Nephron (organoid): ENCODE measurements around the gene GDI2.
"Not testable (repeated sequence)": the region's sequence is repeated elsewhere in the genome, so short reads cannot be mapped to it uniquely, and the experiment has no call there.

Experiments
- H3K27ac Mint-ChIP-seq, 3 experiments: 2 replicates each; pipeline ENCODE4 v1.8.0; 2020; ENCODE audit warnings: mixed read lengths in 3 of 3, mild to moderate bottlenecking in 2 of 3, moderate library complexity in 1 of 3
- H3K27me3 Mint-ChIP-seq: 2 replicates; pipeline ENCODE4 v1.8.0; 2021; ENCODE audit warnings: low read depth, mild to moderate bottlenecking, moderate library complexity, mixed read lengths
- H3K36me3 Mint-ChIP-seq: 2 replicates; pipeline ENCODE4 v1.8.0; 2020; ENCODE audit warnings: low read depth, mixed read lengths
- H3K4me1 Mint-ChIP-seq: 2 replicates; pipeline ENCODE4 v1.8.0; 2020; ENCODE audit warnings: mixed read lengths
- H3K4me3 Mint-ChIP-seq, 3 experiments: 2 replicates each; pipeline ENCODE4 v1.8.0; 2020; ENCODE audit warnings: mild to moderate bottlenecking in 3 of 3, mixed read lengths in 3 of 3, moderate library complexity in 2 of 3
- H3K9me3 Mint-ChIP-seq: 2 replicates; pipeline ENCODE4 v1.8.0; 2020; ENCODE audit warnings: mixed read lengths
- CTCF ChIP-seq, 3 experiments: fragments of 200-600 bp; sonication (generic); IDR thresholded peaks; one replicate each; pipeline ENCODE4 v1.5.0; 2021; ENCODE audit warnings: antibody characterized with exemption in 3 of 3; ENCODE audit not compliant: unreplicated experiment in 3 of 3

GDI2 gene

GRCh38 chr10:5841965-5842364 lies 28.7 kb upstream of the GDI2 start:
- Mint-ChIP-seq H3K27ac (peak overlapping the region in 1 of 3 experiments; percentile 20), H3K9me3 (no peaks in the 10 kb centered on the region), H3K4me3 (no peak overlapping the region), H3K4me1 (peaks cover 13% of the 10 kb centered on the region), H3K36me3 (no peaks in the 10 kb centered on the region), H3K27me3 (peaks cover 27% of the 10 kb centered on the region)
- no peak for TF ChIP-seq CTCF (IDR thresholded peaks at IDR 0.05; ENCODE audit: unreplicated experiment in 3 of 3)

GRCh38 chr10:5840314-5841307 lies 27.4 kb upstream of the GDI2 start:
- Mint-ChIP-seq H3K4me3 (no peak overlapping the region), H3K9me3 (no peaks in the 10 kb centered on the region), H3K27me3 (peaks cover 31% of the 10 kb centered on the region), H3K27ac (peak overlapping the region in 1 of 3 experiments; percentile 59), H3K4me1 (peaks cover 13% of the 10 kb centered on the region), H3K36me3 (no peaks in the 10 kb centered on the region)
- TF ChIP-seq CTCF (IDR thresholded peaks at IDR 0.05; ENCODE audit: unreplicated experiment in 3 of 3): no peak

GRCh38 chr10:5836181-5836580 lies 22.9 kb upstream of the GDI2 start:
- not testable (repeated sequence) for H3K27ac Mint-ChIP-seq, H3K4me1 Mint-ChIP-seq, H3K4me3 Mint-ChIP-seq, H3K9me3 Mint-ChIP-seq, H3K36me3 Mint-ChIP-seq
- H3K27me3 Mint-ChIP-seq: peaks cover 24% of the 10 kb centered on the region

GRCh38 chr10:5835446-5836095 lies 22.3 kb upstream of the GDI2 start:
- Mint-ChIP-seq H3K9me3 (no peaks in the 10 kb centered on the region), H3K36me3 (no peaks in the 10 kb centered on the region), H3K27me3 (peaks cover 24% of the 10 kb centered on the region), H3K4me1 (peaks cover 5% of the 10 kb centered on the region), H3K4me3 (no peak overlapping the region), H3K27ac (no peak overlapping the region)
- no peak for TF ChIP-seq CTCF (IDR thresholded peaks at IDR 0.05; ENCODE audit: unreplicated experiment in 3 of 3)

- Mint-ChIP-seq H3K4me3 (no peak overlapping the region), H3K27me3 (peaks cover 18% of the 10 kb centered on the region), H3K4me1 (peaks cover 5% of the 10 kb centered on the region), H3K9me3 (no peaks in the 10 kb centered on the region), H3K27ac (no peak overlapping the region), H3K36me3 (no peaks in the 10 kb centered on the region)
- TF ChIP-seq CTCF (IDR thresholded peaks at IDR 0.05; ENCODE audit: unreplicated experiment in 3 of 3): no peak
Measured at GRCh38 chr10:5833814-5834213, 20.6 kb upstream of the GDI2 start.

GRCh38 chr10:5832946-5833345 lies 19.7 kb upstream of the GDI2 start:
- H3K27ac Mint-ChIP-seq: no peak overlapping the region
- no peak overlapping the region for H3K4me3 Mint-ChIP-seq
- H3K27me3 Mint-ChIP-seq: peaks cover 13% of the 10 kb centered on the region
- H3K36me3 Mint-ChIP-seq: no peaks in the 10 kb centered on the region
- H3K4me1 Mint-ChIP-seq: peaks cover 5% of the 10 kb centered on the region
- H3K9me3 Mint-ChIP-seq: no peaks in the 10 kb centered on the region
- no peak for TF ChIP-seq CTCF (IDR thresholded peaks at IDR 0.05; ENCODE audit: unreplicated experiment in 3 of 3)
